Sigmoid colon (tissue), 7 donors: ENCODE data around the gene EXOC6B. TPM values are rescaled to one million over a fixed set of nuclear protein-coding genes. Genes with fewer than 3 reads are reported as not detected.

ENCODE experiments used
- DNase-seq: peaks from one replicate; pipeline ENCODE4 v3.0.0-alpha.2; 2019
- H3K27ac ChIP-seq, 4 donors: fragments of 200-600 bp; sonication (generic); one replicate each; pipeline ENCODE4 v1.5.1; 2016 to 2019; ENCODE audit warnings: mild to moderate bottlenecking in 1 of 4
- H3K27me3 ChIP-seq, 3 donors: fragments of 200-600 bp; sonication (generic); one replicate each; pipeline ENCODE4 v1.5.1; 2019; ENCODE audit warnings: mild to moderate bottlenecking in 1 of 3
- H3K36me3 ChIP-seq, 4 donors: fragments of 200-600 bp; sonication (generic); one replicate each; pipeline ENCODE4 v1.5.1; 2016 to 2019
- H3K4me1 ChIP-seq, 4 donors: fragments of 200-600 bp; sonication (generic); one replicate each; pipeline ENCODE4 v1.5.1; 2017 to 2019
- H3K4me3 ChIP-seq, 4 donors: fragments of 200-600 bp; sonication (generic); one replicate each; pipeline ENCODE4 v1.5.1; 2017 to 2019; ENCODE audit warnings: mild to moderate bottlenecking in 2 of 4, moderate library complexity in 1 of 4
- H3K9me3 ChIP-seq, 4 donors: fragments of 200-600 bp in 3 of 4; sonication (generic) in 3 of 4; one replicate each; pipeline versions ENCODE4 v1.5.1 to v1.6.1; 2013 to 2019
- EP300 ChIP-seq, 4 donors: sonication (generic); formaldehyde crosslinking; IDR thresholded peaks; one replicate each; pipeline ENCODE4 v1.6.1; 2017; ENCODE audit warnings: antibody characterized with exemption in 4 of 4
- POLR2A ChIP-seq, 2 donors: fragments of 450-650 bp; IDR thresholded peaks; one replicate each; pipeline ENCODE4 v1.6.1; 2016; ENCODE audit warnings: antibody characterized with exemption in 2 of 2, mild to moderate bottlenecking in 2 of 2, moderate library complexity in 2 of 2
- POLR2AphosphoS5 ChIP-seq, 4 donors: sonication (generic); formaldehyde crosslinking; IDR thresholded peaks; one replicate each; pipeline ENCODE4 v1.6.1; 2017; ENCODE audit warnings: antibody characterized with exemption in 4 of 4
- WGBS, 2 donors: extraction: QIAGEN DNeasy Blood & Tissue Kit; methylation state at CpG; one replicate each; pipeline ENCODE4 v1.1.7; 2013; 5-methylcytosine and 5-hydroxymethylcytosine counted together
- intact Hi-C: fragments of 100-400 bp; cut with DNase I; formaldehyde crosslinking; loops from one replicate; pipeline ENCODE4 v1.15.1; 2023
- polyA plus RNA-seq, 3 donors: library from polyadenylated mRNA; stranded (reverse); fragments of 200-250 nt; gene quantifications; one replicate each; pipeline ENCODE4 v1.2.3, GENCODE V29; 2013
- total RNA-seq, 4 donors: library from RNA; depleted of rRNA; stranded (reverse); fragments of >200 nt; gene quantifications; one replicate each; pipeline ENCODE4 v1.1.0, GENCODE V29; 2016
- TF ChIP-seq, protein P1 (sequence below), 4 experiments: fragments of 450-650 bp in 3 of 4; fragments of 200-600 bp in 1 of 4; IDR thresholded peaks; one replicate each; pipeline ENCODE4 v1.5.1; 2016 to 2019; ENCODE audit warnings: antibody characterized with exemption in 4 of 4, mild to moderate bottlenecking in 3 of 4, moderate library complexity in 2 of 4
- donor health status: healthy with polysubstance abuse.
- donor health status: Bipolar disorder and iron deficiency.
- donor health status: healthy.

Gene EXOC6B
- total and polyA plus RNA-seq, 7 donors = 5.0 to 46.1 (median 25.3) TPM

- Histone ChIP-seq H3K36me3 (no peaks in the 10 kb centered on the region), H3K9me3 (no peaks in the 10 kb centered on the region), H3K27ac (no peak overlapping the region), H3K4me3 (no peak overlapping the region), H3K27me3 (no peaks in the 10 kb centered on the region), H3K4me1 (peaks cover 0 to 12% (median 9%) of the 10 kb centered on the region in 4 donors)
- intact Hi-C loops = no loop called here
- no peak for DNase-seq
- WGBS, 2 donors = 96% methylated on average over 3 of the region's 3 CpGs
- TF ChIP-seq, protein P1, sequence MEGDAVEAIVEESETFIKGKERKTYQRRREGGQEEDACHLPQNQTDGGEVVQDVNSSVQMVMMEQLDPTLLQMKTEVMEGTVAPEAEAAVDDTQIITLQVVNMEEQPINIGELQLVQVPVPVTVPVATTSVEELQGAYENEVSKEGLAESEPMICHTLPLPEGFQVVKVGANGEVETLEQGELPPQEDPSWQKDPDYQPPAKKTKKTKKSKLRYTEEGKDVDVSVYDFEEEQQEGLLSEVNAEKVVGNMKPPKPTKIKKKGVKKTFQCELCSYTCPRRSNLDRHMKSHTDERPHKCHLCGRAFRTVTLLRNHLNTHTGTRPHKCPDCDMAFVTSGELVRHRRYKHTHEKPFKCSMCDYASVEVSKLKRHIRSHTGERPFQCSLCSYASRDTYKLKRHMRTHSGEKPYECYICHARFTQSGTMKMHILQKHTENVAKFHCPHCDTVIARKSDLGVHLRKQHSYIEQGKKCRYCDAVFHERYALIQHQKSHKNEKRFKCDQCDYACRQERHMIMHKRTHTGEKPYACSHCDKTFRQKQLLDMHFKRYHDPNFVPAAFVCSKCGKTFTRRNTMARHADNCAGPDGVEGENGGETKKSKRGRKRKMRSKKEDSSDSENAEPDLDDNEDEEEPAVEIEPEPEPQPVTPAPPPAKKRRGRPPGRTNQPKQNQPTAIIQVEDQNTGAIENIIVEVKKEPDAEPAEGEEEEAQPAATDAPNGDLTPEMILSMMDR (IDR thresholded peaks at IDR 0.05) = no peak
- TF ChIP-seq EP300 (IDR thresholded peaks at IDR 0.05) = no peak
Observed at GRCh38 chr2:72750977-72751639, 74.7 kb downstream of the EXOC6B start.

- DNase-seq = no peak
- WGBS, 2 donors = 97 to 100% methylated on average over 1 of the region's 1 CpG
- H3K9me3 ChIP-seq = no peaks in the 10 kb centered on the region
- no peak overlapping the region for H3K27ac ChIP-seq
- no peaks in the 10 kb centered on the region for H3K36me3 ChIP-seq
- peaks cover 0 to 10% (median 5%) of the 10 kb centered on the region in 4 donors for H3K4me1 ChIP-seq
- intact Hi-C loops = no loop called here
- no peak overlapping the region for H3K4me3 ChIP-seq
- TF ChIP-seq, protein P1 (IDR thresholded peaks at IDR 0.05) = no peak
- TF ChIP-seq EP300 (IDR thresholded peaks at IDR 0.05) (no peak), POLR2AphosphoS5 (IDR thresholded peaks at IDR 0.05) (no peak), POLR2A (IDR thresholded peaks at IDR 0.05) (no peak)
- no peaks in the 10 kb centered on the region for H3K27me3 ChIP-seq
Observed at GRCh38 chr2:72750466-72750865, 75.4 kb downstream of the EXOC6B start.

GRCh38 chr2:72747344-72747743, 78.5 kb downstream of the EXOC6B start:
- Histone ChIP-seq H3K27ac (no peak overlapping the region), H3K9me3 (no peaks in the 10 kb centered on the region), H3K36me3 (no peaks in the 10 kb centered on the region), H3K4me3 (no peak overlapping the region), H3K4me1 (peaks cover 0 to 5% (median 0%) of the 10 kb centered on the region in 4 donors), H3K27me3 (no peaks in the 10 kb centered on the region)
- WGBS, 2 donors = 81 to 83% methylated on average over 1 of the region's 1 CpG
- intact Hi-C loops = loop anchor here (5.0 to 10.0 kb wide), 3 partner anchors 595 to 1203 kb away; no protein-coding TSS in a partner anchor
- no peak for DNase-seq
- TF ChIP-seq, protein P1 (IDR thresholded peaks at IDR 0.05) = no peak
- no peak for TF ChIP-seq POLR2AphosphoS5 (IDR thresholded peaks at IDR 0.05)
- TF ChIP-seq POLR2A (IDR thresholded peaks at IDR 0.05) = no peak
- TF ChIP-seq EP300 (IDR thresholded peaks at IDR 0.05) = no peak

GRCh38 chr2:72745679-72746368, 80.0 kb downstream of the EXOC6B start:
- WGBS, 2 donors = 21 to 32% methylated on average over 2 of the region's 2 CpGs
- no peaks in the 10 kb centered on the region for H3K36me3 ChIP-seq
- H3K27me3 ChIP-seq = no peaks in the 10 kb centered on the region
- H3K9me3 ChIP-seq = no peaks in the 10 kb centered on the region
- no peak overlapping the region for H3K4me3 ChIP-seq
- peaks cover 0 to 5% (median 0%) of the 10 kb centered on the region in 4 donors for H3K4me1 ChIP-seq
- DNase-seq = no peak
- TF ChIP-seq, protein P1 (IDR thresholded peaks at IDR 0.05) = peak in 3 of 4 experiments; percentile 27 to 55 (median 37)
- no peak for TF ChIP-seq POLR2AphosphoS5 (IDR thresholded peaks at IDR 0.05)
- H3K27ac ChIP-seq = no peak overlapping the region
- intact Hi-C loops = loop anchor here (5.0 to 10.0 kb wide), 3 partner anchors 594 to 1201 kb away; no protein-coding TSS in a partner anchor
